GM12878 (cell line): ENCODE results near the gene ATRN. TPM values are rescaled to one million over a fixed set of nuclear protein-coding genes. Genes with fewer than 3 reads are reported as not detected.

Experiments used
- ATAC-seq: fragments of 200-7000 bp; cut with Tn5 transposase; 3 replicates; pipeline ENCODE4 v1.9.1; 2020; ENCODE audit warnings: mild to moderate bottlenecking, moderate library complexity
- BruUV-seq: library from RNA; stranded (reverse); fragments of 400-500 nt; replicated peaks from 2 replicates; lab custom pipeline; 2021; lab: Mats Ljungman, UMichigan
- CTCF ChIA-PET: fragments of 300-600 bp; sonication (Branson Sonifier 250); formaldehyde crosslinking; extraction: SDS; loops from one replicate; lab custom pipeline; 2021; ENCODE audit warnings: inconsistent platforms; lab: Yijun Ruan, JAX
- POLR2A ChIA-PET: fragments of 350-600 bp; formaldehyde crosslinking; extraction: SDS; loops from one replicate; lab custom pipeline; 2021; ENCODE audit warnings: inconsistent platforms; lab: Charles Lee
- RAD21 ChIA-PET: fragments of 300-600 bp; sonication (Branson Sonifier 250); formaldehyde crosslinking; loops from one replicate; lab custom pipeline; 2023; ENCODE audit warnings: antibody characterized with exemption; ENCODE audit not compliant: unreplicated experiment; lab: Charles Lee
- SMC1A ChIA-PET: fragments of 300-600 bp; sonication (Branson Sonifier 250); formaldehyde crosslinking; loops from one replicate; lab custom pipeline; 2023; ENCODE audit not compliant: unreplicated experiment, uncharacterized antibody; lab: Charles Lee
- DNase-seq: peaks from one replicate; pipeline ENCODE4 v3.0.0-alpha.2; 2011; ENCODE audit warnings: low read depth, low spot score
- FAIRE-seq: peaks from 3 replicates; lab custom pipeline; 2011; peaks lifted over from hg19 to GRCh38; lab: Jason Lieb, UNC
- H2AFZ ChIP-seq: 2 replicates; pipeline ENCODE4 v1.6.0; 2011; ENCODE audit warnings: low read depth, low read length, control low read depth; ENCODE audit not compliant: control insufficient read depth
- H3K27ac ChIP-seq: 2 replicates; pipeline ENCODE4 v1.5.1; 2011; ENCODE audit warnings: control low read depth; ENCODE audit not compliant: control insufficient read depth, insufficient read depth
- H3K27me3 ChIP-seq, 2 experiments: replicated peaks in 1 of 2; 2 replicates each; pipeline versions ENCODE4 v1.6.0 to v1.6.1; 2011; ENCODE audit warnings: low read length in 1 of 2; ENCODE audit not compliant: control insufficient read depth in 2 of 2, insufficient read depth in 2 of 2
- H3K36me3 ChIP-seq, 2 experiments: 2 replicates each; pipeline ENCODE4 v1.5.1; 2011; ENCODE audit warnings: low read length in 1 of 2; ENCODE audit not compliant: control insufficient read depth in 2 of 2, insufficient read depth in 2 of 2
- H3K4me1 ChIP-seq: 2 replicates; pipeline ENCODE4 v1.6.1; 2011; ENCODE audit warnings: mild to moderate bottlenecking, low read length, moderate library complexity, mixed read lengths; ENCODE audit not compliant: control insufficient read depth, insufficient read depth
- H3K4me2 ChIP-seq: 2 replicates; pipeline ENCODE4 v1.6.0; 2011; ENCODE audit warnings: control low read depth; ENCODE audit not compliant: control insufficient read depth, insufficient read depth
- H3K4me3 ChIP-seq: fragments of 200-600 bp; sonication (generic); 2 replicates; pipeline ENCODE4 v1.5.1; 2016
- H3K79me2 ChIP-seq: 2 replicates; pipeline ENCODE4 v1.6.0; 2011; ENCODE audit warnings: low read length; ENCODE audit not compliant: control insufficient read depth, insufficient read depth
- H3K9ac ChIP-seq: 2 replicates; pipeline ENCODE4 v1.8.0; 2011; ENCODE audit warnings: low read length, control low read depth, mixed read lengths; ENCODE audit not compliant: control insufficient read depth, insufficient read depth
- H3K9me3 ChIP-seq: replicated peaks from 3 replicates; pipeline ENCODE4 v1.5.1; 2011; ENCODE audit warnings: mild to moderate bottlenecking, low read length; ENCODE audit not compliant: control insufficient read depth, insufficient read depth
- H4K20me1 ChIP-seq: 2 replicates; pipeline ENCODE4 v1.6.0; 2011; ENCODE audit not compliant: control insufficient read depth, insufficient read depth
- HDGF ChIP-seq: fragments of 450-650 bp; IDR thresholded peaks from 2 replicates; pipeline ENCODE4 v1.6.1; 2016; ENCODE audit warnings: antibody characterized with exemption
- MTA2 ChIP-seq: fragments of 450-650 bp; IDR thresholded peaks from 2 replicates; pipeline ENCODE4 v1.6.1; 2016; ENCODE audit warnings: low read depth, mild to moderate bottlenecking, moderate library complexity
- POLR2A ChIP-seq: IDR thresholded peaks from 2 replicates; pipeline ENCODE4 v1.6.1; 2011; ENCODE audit warnings: low read depth, mild to moderate bottlenecking, low read length
- RAD51 ChIP-seq: fragments of 450-650 bp; IDR thresholded peaks from 2 replicates; pipeline ENCODE4 v1.6.1; 2016; ENCODE audit warnings: moderate library complexity, mild to moderate bottlenecking, inconsistent platforms
- TCF12 ChIP-seq: IDR thresholded peaks from 2 replicates; pipeline ENCODE4 v1.6.1; 2011; ENCODE audit warnings: low read depth, mild to moderate bottlenecking, low read length
- ZBTB33 ChIP-seq: fragments of 450-650 bp; IDR thresholded peaks from 2 replicates; pipeline ENCODE4 v1.6.1; 2017; ENCODE audit warnings: mild to moderate bottlenecking
- ZNF384 ChIP-seq: IDR thresholded peaks from 2 replicates; pipeline ENCODE4 v1.6.1; 2012; ENCODE audit warnings: low read depth, mild to moderate bottlenecking, low read length, improper control_type of control experiment, borderline replicate concordance
- ZZZ3 ChIP-seq: IDR thresholded peaks from 2 replicates; pipeline ENCODE4 v1.6.1; 2011; ENCODE audit warnings: low read depth; ENCODE audit not compliant: control insufficient read depth, insufficient read length
- WGBS: methylation state at CpG from one replicate; pipeline ENCODE4 v1.1.6; 2016; ENCODE audit warnings: low lambda C conversion rate; ENCODE audit not compliant: insufficient replicate concordance, insufficient coverage; ENCODE audit errors: missing lambda C conversion rate; 5-methylcytosine and 5-hydroxymethylcytosine counted together
- in situ Hi-C: fragments of 300-500 bp; cut with MboI; formaldehyde crosslinking; loops from 9 replicates; pipeline ENCODE4 v1.14.3; 2018; ENCODE audit warnings: mixed read lengths
- intact Hi-C: fragments of 100-400 bp; cut with micrococcal nuclease; formaldehyde crosslinking; loops from one replicate; pipeline ENCODE4 v1.14.2; 2022; ENCODE audit not compliant: unreplicated experiment
- polyA plus RNA-seq, 11 experiments: library from polyadenylated mRNA; depleted of rRNA in 4 of 11; unstranded in 6 of 11; stranded (reverse) in 5 of 11; fragments of >200 nt; fragmentation: Nextera tagmentation in 4 of 11; fragmentation: Illumina TruSeq in 1 of 11; extraction: Ambion mirVana in 4 of 11; extraction: Trizol in 1 of 11; gene quantifications; 1 replicate in 1 of 11; 2 replicates in 10 of 11; pipeline versions ENCODE4 v1.2.1 to v1.2.3, GENCODE V29; 2011 to 2016; ENCODE audit warnings: inconsistent platforms in 2 of 11, missing spikeins in 2 of 11, low read depth in 1 of 11
- total RNA-seq, 4 experiments: library from RNA; depleted of rRNA in 3 of 4; stranded (reverse); fragments of >200 nt in 3 of 4; fragmentation: Illumina TruSeq in 1 of 4; extraction: Trizol in 1 of 4; gene quantifications; 2 replicates each; pipeline versions ENCODE4 v1.2.1 to v1.2.3, GENCODE V29; 2013 to 2021
- TF ChIP-seq, protein P1 (sequence below): fragments of 450-650 bp; IDR thresholded peaks from 2 replicates; pipeline ENCODE4 v1.6.1; 2017; ENCODE audit warnings: mild to moderate bottlenecking, moderate library complexity
- TF ChIP-seq, protein P2 (sequence below): fragments of 450-650 bp; IDR thresholded peaks from 2 replicates; pipeline ENCODE4 v1.6.1; 2016; ENCODE audit warnings: mild to moderate bottlenecking, moderate library complexity, borderline replicate concordance

Gene ATRN
- total and polyA plus RNA-seq, 10 of the 15 experiments (the other 5 are each of a cell fraction or from before 2014, with no cell fraction given), result 0.71 to 11.6 (median 6.9) TPM

- TF ChIP-seq, protein P1, sequence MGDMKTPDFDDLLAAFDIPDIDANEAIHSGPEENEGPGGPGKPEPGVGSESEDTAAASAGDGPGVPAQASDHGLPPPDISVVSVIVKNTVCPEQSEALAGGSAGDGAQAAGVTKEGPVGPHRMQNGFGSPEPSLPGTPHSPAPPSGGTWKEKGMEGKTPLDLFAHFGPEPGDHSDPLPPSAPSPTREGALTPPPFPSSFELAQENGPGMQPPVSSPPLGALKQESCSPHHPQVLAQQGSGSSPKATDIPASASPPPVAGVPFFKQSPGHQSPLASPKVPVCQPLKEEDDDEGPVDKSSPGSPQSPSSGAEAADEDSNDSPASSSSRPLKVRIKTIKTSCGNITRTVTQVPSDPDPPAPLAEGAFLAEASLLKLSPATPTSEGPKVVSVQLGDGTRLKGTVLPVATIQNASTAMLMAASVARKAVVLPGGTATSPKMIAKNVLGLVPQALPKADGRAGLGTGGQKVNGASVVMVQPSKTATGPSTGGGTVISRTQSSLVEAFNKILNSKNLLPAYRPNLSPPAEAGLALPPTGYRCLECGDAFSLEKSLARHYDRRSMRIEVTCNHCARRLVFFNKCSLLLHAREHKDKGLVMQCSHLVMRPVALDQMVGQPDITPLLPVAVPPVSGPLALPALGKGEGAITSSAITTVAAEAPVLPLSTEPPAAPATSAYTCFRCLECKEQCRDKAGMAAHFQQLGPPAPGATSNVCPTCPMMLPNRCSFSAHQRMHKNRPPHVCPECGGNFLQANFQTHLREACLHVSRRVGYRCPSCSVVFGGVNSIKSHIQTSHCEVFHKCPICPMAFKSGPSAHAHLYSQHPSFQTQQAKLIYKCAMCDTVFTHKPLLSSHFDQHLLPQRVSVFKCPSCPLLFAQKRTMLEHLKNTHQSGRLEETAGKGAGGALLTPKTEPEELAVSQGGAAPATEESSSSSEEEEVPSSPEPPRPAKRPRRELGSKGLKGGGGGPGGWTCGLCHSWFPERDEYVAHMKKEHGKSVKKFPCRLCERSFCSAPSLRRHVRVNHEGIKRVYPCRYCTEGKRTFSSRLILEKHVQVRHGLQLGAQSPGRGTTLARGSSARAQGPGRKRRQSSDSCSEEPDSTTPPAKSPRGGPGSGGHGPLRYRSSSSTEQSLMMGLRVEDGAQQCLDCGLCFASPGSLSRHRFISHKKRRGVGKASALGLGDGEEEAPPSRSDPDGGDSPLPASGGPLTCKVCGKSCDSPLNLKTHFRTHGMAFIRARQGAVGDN, result no peak
- TF ChIP-seq ZBTB33, result no peak
- TF ChIP-seq ZZZ3, result no peak
- no peak for TF ChIP-seq POLR2A
Observed at GRCh38 chr20:3465301-3465700, 5.5 kb upstream of the ATRN start (continued).

DNA sequence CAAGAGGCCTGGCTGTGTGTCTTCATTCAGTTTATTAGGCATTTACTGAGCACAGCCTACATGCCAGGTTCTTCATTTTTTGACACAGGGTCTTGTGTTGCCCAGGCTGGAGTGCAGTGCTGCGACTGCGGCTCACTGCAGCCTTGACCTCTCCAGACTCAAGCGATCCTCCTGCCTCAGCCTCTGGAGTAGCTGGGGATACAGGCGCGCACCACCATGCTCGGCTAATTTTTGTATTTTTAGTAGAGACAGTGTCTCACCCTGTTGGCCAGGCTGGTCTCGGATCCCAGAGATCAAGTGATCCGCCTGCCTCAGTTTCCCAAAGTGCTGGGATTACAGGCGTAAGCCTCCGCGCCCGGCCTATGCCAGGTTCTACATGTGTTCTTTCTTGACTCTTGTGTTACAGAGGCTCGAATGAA is 601 bp upstream of the ATRN start:
- Histone ChIP-seq H3K4me1 (peaks cover 11% of the 10 kb centered on the region; the same call in 1 of the 2 replicates), H3K4me2 (peak overlapping the region; percentile 95), H3K4me3 (peak overlapping the region; percentile 79), H3K9me3 (no peaks in the 10 kb centered on the region), H3K27me3 (no peaks in the 10 kb centered on the region; a peak in 2 of 4 replicates), H3K79me2 (peaks cover 21% of the 10 kb centered on the region), H3K36me3 (no peaks in the 10 kb centered on the region), H3K27ac (peak overlapping the region; percentile 61), H2AFZ (peak overlapping the region; percentile 98), H3K9ac (peak overlapping the region; percentile 91)
- BruUV-seq, result TSS peak; percentile 91
- ATAC-seq (no peak), FAIRE-seq (no peak)
- CTCF ChIA-PET, result interaction anchor here (1.2 kb wide), 1 partner anchor 18 kb away, joined by 4 read pairs; no protein-coding TSS in a partner anchor
- SMC1A ChIA-PET, result interaction anchor here (0.7 kb wide), 1 partner anchor 62 kb away, joined by 4 read pairs; no protein-coding TSS in a partner anchor
- intact Hi-C loops, result no loop called here
- in situ Hi-C loops, result no loop called here
- POLR2A ChIA-PET, result no interaction called here
- RAD21 ChIA-PET, result interaction anchor here (0.7 to 1.7 kb wide), 2 partner anchors 16 to 469 kb away, joined by 3 to 5 read pairs; no protein-coding TSS in a partner anchor
- TF ChIP-seq HDGF (0 out of 2 replicates have a peak, but pooled peaks have one; percentile 22), TCF12 (no peak), MTA2 (0 out of 2 replicates have a peak, but pooled peaks have one; percentile 15), ZNF384 (no peak), RAD51 (peak; percentile 84)
- TF ChIP-seq, protein P2, sequence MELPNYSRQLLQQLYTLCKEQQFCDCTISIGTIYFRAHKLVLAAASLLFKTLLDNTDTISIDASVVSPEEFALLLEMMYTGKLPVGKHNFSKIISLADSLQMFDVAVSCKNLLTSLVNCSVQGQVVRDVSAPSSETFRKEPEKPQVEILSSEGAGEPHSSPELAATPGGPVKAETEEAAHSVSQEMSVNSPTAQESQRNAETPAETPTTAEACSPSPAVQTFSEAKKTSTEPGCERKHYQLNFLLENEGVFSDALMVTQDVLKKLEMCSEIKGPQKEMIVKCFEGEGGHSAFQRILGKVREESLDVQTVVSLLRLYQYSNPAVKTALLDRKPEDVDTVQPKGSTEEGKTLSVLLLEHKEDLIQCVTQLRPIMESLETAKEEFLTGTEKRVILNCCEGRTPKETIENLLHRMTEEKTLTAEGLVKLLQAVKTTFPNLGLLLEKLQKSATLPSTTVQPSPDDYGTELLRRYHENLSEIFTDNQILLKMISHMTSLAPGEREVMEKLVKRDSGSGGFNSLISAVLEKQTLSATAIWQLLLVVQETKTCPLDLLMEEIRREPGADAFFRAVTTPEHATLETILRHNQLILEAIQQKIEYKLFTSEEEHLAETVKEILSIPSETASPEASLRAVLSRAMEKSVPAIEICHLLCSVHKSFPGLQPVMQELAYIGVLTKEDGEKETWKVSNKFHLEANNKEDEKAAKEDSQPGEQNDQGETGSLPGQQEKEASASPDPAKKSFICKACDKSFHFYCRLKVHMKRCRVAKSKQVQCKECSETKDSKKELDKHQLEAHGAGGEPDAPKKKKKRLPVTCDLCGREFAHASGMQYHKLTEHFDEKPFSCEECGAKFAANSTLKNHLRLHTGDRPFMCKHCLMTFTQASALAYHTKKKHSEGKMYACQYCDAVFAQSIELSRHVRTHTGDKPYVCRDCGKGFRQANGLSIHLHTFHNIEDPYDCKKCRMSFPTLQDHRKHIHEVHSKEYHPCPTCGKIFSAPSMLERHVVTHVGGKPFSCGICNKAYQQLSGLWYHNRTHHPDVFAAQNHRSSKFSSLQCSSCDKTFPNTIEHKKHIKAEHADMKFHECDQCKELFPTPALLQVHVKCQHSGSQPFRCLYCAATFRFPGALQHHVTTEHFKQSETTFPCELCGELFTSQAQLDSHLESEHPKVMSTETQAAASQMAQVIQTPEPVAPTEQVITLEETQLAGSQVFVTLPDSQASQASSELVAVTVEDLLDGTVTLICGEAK, result peak; percentile 55; the same call in 1 of the 2 replicates
- TF ChIP-seq, all 136 proteins: peak for 4
- no peaks in the 10 kb centered on the region for H4K20me1 ChIP-seq
- WGBS, result 66% methylated on average over 13 of the region's 13 CpGs
- DNase-seq, result no peak
